H1 (cell line): Measurements from ENCODE around the gene CAMTA1. TPM values are rescaled to one million over a fixed set of nuclear protein-coding genes. Genes with fewer than 3 reads are reported as not detected.

Source experiments
- CTCF ChIA-PET: fragments of 300-600 bp; sonication (Branson Sonifier 250); formaldehyde crosslinking; loops from one replicate; lab custom pipeline; 2021; ENCODE audit not compliant: partially characterized antibody; lab: Charles Lee
- POLR2A ChIA-PET: fragments of 300-600 bp; sonication (Branson Sonifier 250); formaldehyde crosslinking; loops from one replicate; lab custom pipeline; 2021; ENCODE audit warnings: inconsistent platforms; ENCODE audit not compliant: partially characterized antibody; lab: Charles Lee
- DNase-seq, 2 experiments: peaks; one replicate each; pipeline versions ENCODE4 v3.0.0 to v3.0.0-alpha.2; 2010 to 2022; ENCODE audit warnings: low spot score in 2 of 2, low read depth in 1 of 2, mixed read lengths in 1 of 2
- FAIRE-seq: peaks from 2 replicates; lab custom pipeline; 2011; peaks lifted over from hg19 to GRCh38; lab: Jason Lieb, UNC
- H2AFZ ChIP-seq: 2 replicates; pipeline ENCODE4 v1.8.1; 2012; ENCODE audit warnings: low read length, inconsistent platforms
- H2AK5ac ChIP-seq: 2 replicates; pipeline ENCODE4 v1.6.1; 2013; ENCODE audit warnings: low read depth, low read length
- H2BK120ac ChIP-seq: replicated peaks from 2 replicates; pipeline ENCODE3; 2013; ENCODE audit warnings: low read depth, low read length, inconsistent platforms
- H2BK12ac ChIP-seq: 2 replicates; pipeline ENCODE4 v1.6.1; 2013; ENCODE audit warnings: low read depth, low read length
- H2BK15ac ChIP-seq: 2 replicates; pipeline ENCODE4 v1.6.1; 2013; ENCODE audit warnings: low read length
- H2BK20ac ChIP-seq: 2 replicates; pipeline ENCODE4 v1.6.1; 2013; ENCODE audit warnings: low read length
- H2BK5ac ChIP-seq: 2 replicates; pipeline ENCODE4 v1.6.1; 2013; ENCODE audit warnings: low read depth, low read length
- H3K14ac ChIP-seq: 2 replicates; pipeline ENCODE4 v1.6.1; 2013; ENCODE audit warnings: inconsistent platforms; ENCODE audit not compliant: insufficient read length
- H3K18ac ChIP-seq: 2 replicates; pipeline ENCODE4 v1.6.1; 2013; ENCODE audit warnings: low read length; ENCODE audit errors: extremely low read depth
- H3K23ac ChIP-seq: 2 replicates; pipeline ENCODE4 v1.6.1; 2013; ENCODE audit warnings: inconsistent platforms; ENCODE audit not compliant: insufficient read length
- H3K23me2 ChIP-seq: 2 replicates; pipeline ENCODE4 v1.6.1; 2013; ENCODE audit warnings: low read depth, low read length
- H3K27ac ChIP-seq: 2 replicates; pipeline ENCODE4 v1.6.1; 2011; ENCODE audit warnings: low read depth, low read length, inconsistent platforms
- H3K27me3 ChIP-seq, 4 experiments: replicated peaks in 1 of 4; 1 replicate in 1 of 4; 2 replicates in 3 of 4; pipeline versions ENCODE4 v1.6.1 to v1.8.1; 2011 to 2013; ENCODE audit warnings: low read length in 3 of 4, mild to moderate bottlenecking in 3 of 4, inconsistent platforms in 2 of 4, mixed read lengths in 2 of 4, moderate library complexity in 1 of 4; ENCODE audit not compliant: control insufficient read depth in 3 of 4, insufficient read depth in 3 of 4; ENCODE audit errors: extremely low read depth in 1 of 4
- H3K36me3 ChIP-seq, 4 experiments: 2 replicates each; pipeline versions ENCODE4 v1.6.1 to v1.8.1; 2011 to 2013; ENCODE audit warnings: mild to moderate bottlenecking in 4 of 4, low read length in 3 of 4, moderate library complexity in 2 of 4, control low read depth in 1 of 4, inconsistent platforms in 1 of 4; ENCODE audit not compliant: insufficient read depth in 4 of 4, control insufficient read depth in 2 of 4
- H3K4ac ChIP-seq: replicated peaks from 2 replicates; pipeline ENCODE3; 2013; ENCODE audit warnings: low read length, low read depth, mixed read lengths, inconsistent platforms; ENCODE audit not compliant: insufficient read length
- H3K4me1 ChIP-seq, 4 experiments: replicated peaks in 1 of 4; 1 replicate in 1 of 4; 2 replicates in 3 of 4; pipeline versions ENCODE4 v1.6.1 to v1.8.1; 2011 to 2013; ENCODE audit warnings: low read length in 3 of 4, inconsistent platforms in 2 of 4, mixed read lengths in 1 of 4; ENCODE audit not compliant: insufficient read depth in 4 of 4, control insufficient read depth in 3 of 4
- H3K4me2 ChIP-seq, 2 experiments: 2 replicates each; pipeline versions ENCODE4 v1.6.1 to v1.8.1; 2011 to 2013; ENCODE audit warnings: low read depth in 2 of 2, low read length in 2 of 2, control low read depth in 1 of 2, inconsistent platforms in 1 of 2, mild to moderate bottlenecking in 1 of 2; ENCODE audit not compliant: insufficient read depth in 1 of 2
- H3K4me3 ChIP-seq, 4 experiments: fragments of 200-600, 300-600 bp in 1 of 4; sonication (generic), shearing (Covaris generic), sonication (Bioruptor Twin) in 1 of 4; 2 replicates each; pipeline versions ENCODE4 v1.5.1 to v1.8.1; 2011 to 2016; ENCODE audit warnings: low read length in 4 of 4, low read depth in 3 of 4, control low read depth in 2 of 4, inconsistent platforms in 2 of 4, mild to moderate bottlenecking in 2 of 4, mixed read lengths in 1 of 4, moderate library complexity in 1 of 4; ENCODE audit not compliant: insufficient read depth in 2 of 4; ENCODE audit errors: extremely low read depth in 1 of 4
- H3K56ac ChIP-seq: replicated peaks from 2 replicates; pipeline ENCODE3; 2013; ENCODE audit warnings: low read depth, mild to moderate bottlenecking, mixed read lengths, low read length, inconsistent platforms; ENCODE audit not compliant: insufficient read length
- H3K79me1 ChIP-seq: 2 replicates; pipeline ENCODE4 v1.6.1; 2013; ENCODE audit warnings: low read depth, low read length, control low read depth
- H3K79me2 ChIP-seq, 2 experiments: 2 replicates each; pipeline versions ENCODE4 v1.6.1 to v1.8.1; 2012 to 2013; ENCODE audit warnings: low read length in 2 of 2, mild to moderate bottlenecking in 2 of 2, inconsistent platforms in 1 of 2; ENCODE audit not compliant: insufficient read depth in 2 of 2, control insufficient read depth in 1 of 2
- H3K9ac ChIP-seq, 4 experiments: replicated peaks in 1 of 4; 1 replicate in 1 of 4; 2 replicates in 3 of 4; pipeline versions ENCODE4 v1.6.1 to v1.8.1; 2011 to 2013; ENCODE audit warnings: low read depth in 3 of 4, low read length in 3 of 4, control low read depth in 2 of 4, mild to moderate bottlenecking in 2 of 4, moderate library complexity in 2 of 4, inconsistent platforms in 1 of 4; ENCODE audit errors: extremely low read depth in 1 of 4
- H3K9me3 ChIP-seq, 2 experiments: 2 replicates each; pipeline versions ENCODE4 v1.6.1 to v1.8.1; 2012 to 2013; ENCODE audit warnings: mild to moderate bottlenecking in 2 of 2, moderate library complexity in 2 of 2, control low read depth in 1 of 2, inconsistent platforms in 1 of 2, low read depth in 1 of 2, low read length in 1 of 2, mixed read lengths in 1 of 2; ENCODE audit not compliant: insufficient read depth in 2 of 2
- H4K20me1 ChIP-seq, 2 experiments: replicated peaks in 1 of 2; 2 replicates each; pipeline versions ENCODE3 to v1.8.1; 2011 to 2013; ENCODE audit warnings: inconsistent platforms in 2 of 2, low read length in 2 of 2, mild to moderate bottlenecking in 1 of 2; ENCODE audit not compliant: insufficient read depth in 2 of 2, control insufficient read depth in 1 of 2
- H4K5ac ChIP-seq: 2 replicates; pipeline ENCODE4 v1.6.1; 2013; ENCODE audit warnings: low read length, low read depth, mixed read lengths, inconsistent platforms; ENCODE audit not compliant: insufficient read length
- H4K8ac ChIP-seq: 2 replicates; pipeline ENCODE4 v1.8.0; 2013; ENCODE audit warnings: mild to moderate bottlenecking, moderate library complexity, low read length, inconsistent platforms; ENCODE audit not compliant: insufficient read depth; ENCODE audit errors: extremely low read depth
- H4K91ac ChIP-seq: replicated peaks from 2 replicates; pipeline ENCODE3; 2013; ENCODE audit warnings: low read length, mixed read lengths, inconsistent platforms; ENCODE audit not compliant: insufficient read length
- CBX5 ChIP-seq: fragments of 300-800, 300-1000 bp; sonication (generic); IDR thresholded peaks from 2 replicates; pipeline ENCODE4 v1.7.1; 2016; ENCODE audit warnings: antibody characterized with exemption, low read length, low read depth
- GABPA ChIP-seq: IDR thresholded peaks from 2 replicates; pipeline ENCODE4 v1.6.1; 2011; ENCODE audit warnings: mild to moderate bottlenecking, low read length, moderate library complexity, borderline replicate concordance; ENCODE audit not compliant: insufficient read depth
- GTF2F1 ChIP-seq: IDR thresholded peaks from 2 replicates; pipeline ENCODE4 v1.6.1; 2012; ENCODE audit warnings: low read depth, low read length, improper control_type of control experiment, borderline replicate concordance
- HDAC6 ChIP-seq: IDR thresholded peaks from one replicate; pipeline ENCODE4 v1.7.1; 2012; ENCODE audit warnings: low read depth, mild to moderate bottlenecking, inconsistent platforms, low read length, moderate library complexity
- JUND ChIP-seq: IDR thresholded peaks from 2 replicates; pipeline ENCODE4 v1.6.1; 2011; ENCODE audit warnings: mild to moderate bottlenecking, improper control_type of control experiment, low read length
- KDM1A ChIP-seq: fragments of 200-600, 300-600 bp; sonication (generic); IDR thresholded peaks from 2 replicates; pipeline ENCODE4 v1.7.1; 2016; ENCODE audit warnings: mild to moderate bottlenecking, low read length, borderline replicate concordance
- KDM4A ChIP-seq: IDR thresholded peaks from one replicate; pipeline ENCODE4 v1.7.1; 2012; ENCODE audit warnings: low read depth, mild to moderate bottlenecking, moderate library complexity, low read length, inconsistent platforms; ENCODE audit not compliant: severe bottlenecking
- RFX5 ChIP-seq: IDR thresholded peaks from 2 replicates; pipeline ENCODE4 v1.6.1; 2011; ENCODE audit warnings: low read depth, low read length, improper control_type of control experiment, borderline replicate concordance
- RNF2 ChIP-seq: fragments of 200-900, 300-1000 bp; sonication (generic); IDR thresholded peaks from 2 replicates; pipeline ENCODE4 v1.7.1; 2016; ENCODE audit warnings: borderline replicate concordance, low read depth, mild to moderate bottlenecking, antibody characterized with exemption, low read length; ENCODE audit not compliant: poor library complexity, severe bottlenecking; ENCODE audit errors: missing control alignments
- SAP30 ChIP-seq: fragments of 300-600 bp; sonication (generic); IDR thresholded peaks from 2 replicates; pipeline ENCODE4 v1.7.1; 2012; ENCODE audit warnings: low read length, moderate library complexity, mild to moderate bottlenecking, inconsistent platforms; ENCODE audit not compliant: insufficient read depth, insufficient replicate concordance
- SIRT6 ChIP-seq: IDR thresholded peaks from one replicate; pipeline ENCODE4 v1.7.1; 2012; ENCODE audit warnings: low read length, inconsistent platforms
- WGBS, 2 experiments: shearing (Covaris generic) in 1 of 2; methylation state at CpG; one replicate each; pipeline versions ENCODE4 v1.1.6 to v1.1.7; 2013 to 2015; ENCODE audit warnings: low lambda C conversion rate in 2 of 2, mixed read lengths in 2 of 2, inconsistent platforms in 1 of 2, low coverage in 1 of 2, missing lambda C conversion rate in 1 of 2; ENCODE audit not compliant: insufficient replicate concordance in 2 of 2, insufficient coverage in 1 of 2, insufficient read length in 1 of 2; ENCODE audit errors: extremely low coverage in 1 of 2, missing lambda C conversion rate in 1 of 2; 5-methylcytosine and 5-hydroxymethylcytosine counted together
- polyA plus RNA-seq, 7 experiments: library from polyadenylated mRNA; depleted of rRNA in 3 of 7; stranded (reverse) in 5 of 7; unstranded in 2 of 7; fragments of >200 nt in 5 of 7; fragments of 200-250 nt in 2 of 7; gene quantifications; 1 replicate in 5 of 7; 2 replicates in 1 of 7; 4 replicates in 1 of 7; pipeline versions ENCODE4 v1.2.1 to v1.2.3, GENCODE V29; 2011 to 2013; ENCODE audit warnings: missing spikeins in 2 of 7, mixed read lengths in 2 of 7
- total RNA-seq: library from RNA; stranded (reverse); fragmentation: NEBNext Ultra II Directional; extraction: Animal tissue kit (Norgen Biotek cat#: 25700); gene quantifications from 2 replicates; pipeline ENCODE4 v1.2.1, GENCODE V29; 2021

The CAMTA1 gene
- total and polyA plus RNA-seq, 2 of the 8 experiments (the other 6 are each of a cell fraction or from before 2014, with no cell fraction given), result 65.0 to 119 TPM

DNA sequence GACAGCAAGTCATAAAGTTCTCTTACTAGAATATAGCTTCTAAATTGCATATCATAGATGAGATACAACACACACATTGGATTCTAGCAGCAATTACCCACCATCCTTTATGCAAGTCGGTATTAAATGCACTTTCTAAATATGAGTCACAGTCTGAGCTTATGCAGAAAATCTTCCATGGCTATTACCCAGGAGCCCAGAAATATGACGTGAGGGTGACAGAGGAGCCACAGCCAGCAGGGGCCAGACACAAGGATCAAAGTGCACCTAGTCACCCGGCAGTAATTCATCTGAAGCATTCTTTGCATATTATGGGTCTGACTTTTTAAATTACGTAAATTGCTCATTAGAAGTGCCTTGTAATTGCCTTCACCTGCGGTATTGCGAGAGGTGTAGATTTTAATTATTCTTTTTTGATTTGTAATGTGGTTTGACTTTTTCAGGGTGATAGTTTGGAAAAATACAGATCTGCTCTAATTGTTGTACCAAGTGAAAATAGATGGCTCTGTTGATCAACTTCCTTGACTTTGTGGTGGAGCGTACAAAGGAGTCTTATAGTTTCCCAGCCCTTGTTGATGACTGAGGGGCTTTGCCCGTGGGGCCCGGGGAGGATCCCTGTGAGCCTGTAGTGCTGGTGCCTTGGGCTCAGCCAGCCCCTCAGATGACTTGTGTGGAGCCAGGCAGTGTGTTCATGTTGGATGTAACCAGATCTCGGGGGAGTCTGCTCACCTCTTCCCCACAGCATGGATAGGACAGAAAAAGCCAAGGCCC lies 515.8 kb downstream of the CAMTA1 start:
- Histone ChIP-seq H2BK12ac (peak overlapping the region; percentile 81; the same call in 1 of the 2 replicates), H3K4me1 (peaks cover 11 to 19% (median 14%) of the 10 kb centered on the region in 4 experiments), H3K23me2 (no peaks in the 10 kb centered on the region), H4K5ac (no peak overlapping the region), H3K18ac (peak overlapping the region; percentile 72; the same call in 1 of the 2 replicates), H3K79me2 (no peaks in the 10 kb centered on the region), H4K8ac (no peak overlapping the region), H3K27me3 (no peaks in the 10 kb centered on the region), H4K91ac (peak overlapping the region; percentile 70), H2AFZ (no peak overlapping the region), H3K27ac (no peak overlapping the region), H2AK5ac (0 out of 2 replicates have a peak overlapping the region, but pooled peaks have one; percentile 0), H3K4me2 (no peak overlapping the region), H3K9ac (no peak overlapping the region), H3K4ac (peak overlapping the region; percentile 15), H3K4me3 (no peak overlapping the region), H2BK15ac (no peak overlapping the region), H2BK120ac (peak overlapping the region; percentile 38), H3K23ac (no peak overlapping the region), H3K9me3 (peaks cover 0 to 5% of the 10 kb centered on the region in 2 experiments; a peak in 1 of 4 replicates), H3K14ac (no peak overlapping the region), H2BK20ac (0 out of 2 replicates have a peak overlapping the region, but pooled peaks have one; percentile 43), H3K79me1 (no peaks in the 10 kb centered on the region), H3K56ac (no peak overlapping the region), H4K20me1 (no peaks in the 10 kb centered on the region), H3K36me3 (no peaks in the 10 kb centered on the region), H2BK5ac (no peak overlapping the region; the same call in 1 of the 2 replicates)
- DNase-seq, result no peak
- CTCF ChIA-PET, result interaction anchor here (1.0 to 1.1 kb wide), 2 partner anchors 9 to 15 kb away, joined by 3 to 4 read pairs; no protein-coding TSS in a partner anchor
- WGBS, 2 experiments, result 90% methylated on average over 10 of the region's 10 CpGs; no CpG with 5 or more reads in 1 of the 2 experiments
- POLR2A ChIA-PET, result interaction anchor here (0.7 kb wide), 1 partner anchor 836 kb away, joined by 4 read pairs; no protein-coding TSS in a partner anchor
- FAIRE-seq, result no peak
- TF ChIP-seq GABPA (no peak), CBX5 (no peak), RFX5 (no peak), JUND (no peak), KDM1A (no peak), RNF2 (no peak), GTF2F1 (no peak), SAP30 (no peak), SIRT6 (no peak), KDM4A (no peak), HDAC6 (no peak)
